Sigmoid colon (tissue), 7 donors: ENCODE data around the gene FOXP1. TPM values are rescaled to one million over a fixed set of nuclear protein-coding genes. Genes with fewer than 3 reads are reported as not detected.

Experiments
- DNase-seq: peaks from one replicate; pipeline ENCODE4 v3.0.0-alpha.2; 2019
- H3K27ac ChIP-seq, 4 donors: fragments of 200-600 bp; sonication (generic); one replicate each; pipeline ENCODE4 v1.5.1; 2016 to 2019; ENCODE audit warnings: mild to moderate bottlenecking in 1 of 4
- H3K27me3 ChIP-seq, 3 donors: fragments of 200-600 bp; sonication (generic); one replicate each; pipeline ENCODE4 v1.5.1; 2019; ENCODE audit warnings: mild to moderate bottlenecking in 1 of 3
- H3K36me3 ChIP-seq, 4 donors: fragments of 200-600 bp; sonication (generic); one replicate each; pipeline ENCODE4 v1.5.1; 2016 to 2019
- H3K4me1 ChIP-seq, 4 donors: fragments of 200-600 bp; sonication (generic); one replicate each; pipeline ENCODE4 v1.5.1; 2017 to 2019
- H3K4me3 ChIP-seq, 4 donors: fragments of 200-600 bp; sonication (generic); one replicate each; pipeline ENCODE4 v1.5.1; 2017 to 2019; ENCODE audit warnings: mild to moderate bottlenecking in 2 of 4, moderate library complexity in 1 of 4
- H3K9me3 ChIP-seq, 4 donors: fragments of 200-600 bp in 3 of 4; sonication (generic) in 3 of 4; one replicate each; pipeline versions ENCODE4 v1.5.1 to v1.6.1; 2013 to 2019
- EP300 ChIP-seq, 4 donors: sonication (generic); formaldehyde crosslinking; IDR thresholded peaks; one replicate each; pipeline ENCODE4 v1.6.1; 2017; ENCODE audit warnings: antibody characterized with exemption in 4 of 4
- POLR2A ChIP-seq, 2 donors: fragments of 450-650 bp; IDR thresholded peaks; one replicate each; pipeline ENCODE4 v1.6.1; 2016; ENCODE audit warnings: antibody characterized with exemption in 2 of 2, mild to moderate bottlenecking in 2 of 2, moderate library complexity in 2 of 2
- POLR2AphosphoS5 ChIP-seq, 4 donors: sonication (generic); formaldehyde crosslinking; IDR thresholded peaks; one replicate each; pipeline ENCODE4 v1.6.1; 2017; ENCODE audit warnings: antibody characterized with exemption in 4 of 4
- WGBS, 2 donors: extraction: QIAGEN DNeasy Blood & Tissue Kit; methylation state at CpG; one replicate each; pipeline ENCODE4 v1.1.7; 2013; 5-methylcytosine and 5-hydroxymethylcytosine counted together
- intact Hi-C: fragments of 100-400 bp; cut with DNase I; formaldehyde crosslinking; loops from one replicate; pipeline ENCODE4 v1.15.1; 2023
- polyA plus RNA-seq, 3 donors: library from polyadenylated mRNA; stranded (reverse); fragments of 200-250 nt; gene quantifications; one replicate each; pipeline ENCODE4 v1.2.3, GENCODE V29; 2013
- total RNA-seq, 4 donors: library from RNA; depleted of rRNA; stranded (reverse); fragments of >200 nt; gene quantifications; one replicate each; pipeline ENCODE4 v1.1.0, GENCODE V29; 2016
- TF ChIP-seq, protein P1 (sequence below), 4 experiments: fragments of 450-650 bp in 3 of 4; fragments of 200-600 bp in 1 of 4; IDR thresholded peaks; one replicate each; pipeline ENCODE4 v1.5.1; 2016 to 2019; ENCODE audit warnings: antibody characterized with exemption in 4 of 4, mild to moderate bottlenecking in 3 of 4, moderate library complexity in 2 of 4
- donor health status: healthy with polysubstance abuse.
- donor health status: Bipolar disorder and iron deficiency.
- donor health status: healthy.

The FOXP1 gene
- total and polyA plus RNA-seq, 7 donors = 13.8 to 232 (median 139) TPM

GRCh38 chr3:70974747-70975146 lies 608.8 kb downstream of the FOXP1 start:
- peaks cover 0 to 36% (median 15%) of the 10 kb centered on the region in 4 donors for H3K4me1 ChIP-seq
- WGBS, 2 donors = 86 to 90% methylated on average over 5 of the region's 5 CpGs
- no peaks in the 10 kb centered on the region for H3K9me3 ChIP-seq
- intact Hi-C loops = no loop called here
- no peaks in the 10 kb centered on the region for H3K27me3 ChIP-seq
- H3K27ac ChIP-seq = peak overlapping the region in 3 of 4 donors; percentile 16 to 62 (median 58)
- H3K36me3 ChIP-seq = peaks cover 6 to 92% (median 37%) of the 10 kb centered on the region in 4 donors
- no peak overlapping the region for H3K4me3 ChIP-seq
- DNase-seq = no peak
- TF ChIP-seq EP300 (IDR thresholded peaks at IDR 0.05) (no peak), POLR2AphosphoS5 (IDR thresholded peaks at IDR 0.05) (no peak), POLR2A (IDR thresholded peaks at IDR 0.05) (no peak)
- TF ChIP-seq, protein P1, sequence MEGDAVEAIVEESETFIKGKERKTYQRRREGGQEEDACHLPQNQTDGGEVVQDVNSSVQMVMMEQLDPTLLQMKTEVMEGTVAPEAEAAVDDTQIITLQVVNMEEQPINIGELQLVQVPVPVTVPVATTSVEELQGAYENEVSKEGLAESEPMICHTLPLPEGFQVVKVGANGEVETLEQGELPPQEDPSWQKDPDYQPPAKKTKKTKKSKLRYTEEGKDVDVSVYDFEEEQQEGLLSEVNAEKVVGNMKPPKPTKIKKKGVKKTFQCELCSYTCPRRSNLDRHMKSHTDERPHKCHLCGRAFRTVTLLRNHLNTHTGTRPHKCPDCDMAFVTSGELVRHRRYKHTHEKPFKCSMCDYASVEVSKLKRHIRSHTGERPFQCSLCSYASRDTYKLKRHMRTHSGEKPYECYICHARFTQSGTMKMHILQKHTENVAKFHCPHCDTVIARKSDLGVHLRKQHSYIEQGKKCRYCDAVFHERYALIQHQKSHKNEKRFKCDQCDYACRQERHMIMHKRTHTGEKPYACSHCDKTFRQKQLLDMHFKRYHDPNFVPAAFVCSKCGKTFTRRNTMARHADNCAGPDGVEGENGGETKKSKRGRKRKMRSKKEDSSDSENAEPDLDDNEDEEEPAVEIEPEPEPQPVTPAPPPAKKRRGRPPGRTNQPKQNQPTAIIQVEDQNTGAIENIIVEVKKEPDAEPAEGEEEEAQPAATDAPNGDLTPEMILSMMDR (IDR thresholded peaks at IDR 0.05) = no peak

DNA sequence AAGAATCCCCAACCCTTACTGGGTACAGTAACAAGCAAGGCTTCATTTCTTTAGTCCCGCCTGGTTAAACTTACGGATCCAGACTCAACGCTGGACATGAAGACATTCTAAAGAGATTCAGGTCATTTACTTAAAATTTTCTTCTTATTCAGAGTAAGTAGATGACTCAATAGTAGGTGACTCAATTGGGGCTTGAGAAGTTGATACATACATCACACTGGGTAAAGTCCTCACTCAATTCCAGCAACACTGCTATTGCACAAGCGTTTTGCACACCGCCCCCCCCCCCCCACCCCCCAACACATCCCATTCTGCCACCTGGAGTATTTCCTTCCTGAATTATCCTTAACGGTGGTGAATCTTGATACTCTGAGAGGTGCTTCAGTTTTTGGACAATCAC lies 610.0 kb downstream of the FOXP1 start:
- Histone ChIP-seq H3K4me1 (peaks cover 0 to 34% (median 20%) of the 10 kb centered on the region in 4 donors), H3K4me3 (no peak overlapping the region), H3K36me3 (peaks cover 6 to 100% (median 40%) of the 10 kb centered on the region in 4 donors), H3K27me3 (no peaks in the 10 kb centered on the region), H3K9me3 (no peaks in the 10 kb centered on the region), H3K27ac (peak overlapping the region in 1 of 4 donors; percentile 1)
- TF ChIP-seq POLR2AphosphoS5 (IDR thresholded peaks at IDR 0.05) (no peak), POLR2A (IDR thresholded peaks at IDR 0.05) (no peak), EP300 (IDR thresholded peaks at IDR 0.05) (no peak)
- TF ChIP-seq, protein P1 (IDR thresholded peaks at IDR 0.05) = no peak
- WGBS, 2 donors = 85 to 87% methylated on average over 6 of the region's 6 CpGs
- intact Hi-C loops = no loop called here
- no peak for DNase-seq

DNA sequence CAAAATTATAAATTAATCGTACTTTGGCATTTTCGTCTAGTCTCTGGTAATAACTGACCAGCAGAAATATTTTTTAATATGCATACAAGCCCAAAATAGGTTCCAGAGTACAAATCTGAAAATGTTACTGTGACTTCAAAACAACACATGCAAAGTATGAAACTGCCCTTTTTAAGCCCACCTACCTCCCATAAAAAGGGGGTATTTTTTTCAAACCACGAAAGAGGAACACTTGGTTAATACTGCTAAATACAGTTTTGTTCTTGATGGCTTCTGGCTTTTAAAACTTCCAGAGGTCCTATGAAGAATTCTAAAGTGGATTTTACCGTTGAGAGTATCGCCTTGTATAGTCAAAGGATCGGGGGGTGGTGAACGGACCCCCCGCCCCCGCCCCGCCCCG lies 610.7 kb downstream of the FOXP1 start:
- DNase-seq = no peak
- Histone ChIP-seq H3K27ac (peak overlapping the region in 1 of 4 donors; percentile 1), H3K4me1 (peaks cover 0 to 34% (median 20%) of the 10 kb centered on the region in 4 donors), H3K27me3 (no peaks in the 10 kb centered on the region), H3K36me3 (peaks cover 6 to 99% (median 37%) of the 10 kb centered on the region in 4 donors), H3K4me3 (no peak overlapping the region), H3K9me3 (no peaks in the 10 kb centered on the region)
- TF ChIP-seq, protein P1 (IDR thresholded peaks at IDR 0.05) = no peak
- no peak for TF ChIP-seq POLR2AphosphoS5 (IDR thresholded peaks at IDR 0.05)
- no peak for TF ChIP-seq POLR2A (IDR thresholded peaks at IDR 0.05)
- TF ChIP-seq EP300 (IDR thresholded peaks at IDR 0.05) = no peak
- 87 to 92% methylated on average over 11 of the region's 11 CpGs for WGBS, 2 donors
- intact Hi-C loops = no loop called here

DNA sequence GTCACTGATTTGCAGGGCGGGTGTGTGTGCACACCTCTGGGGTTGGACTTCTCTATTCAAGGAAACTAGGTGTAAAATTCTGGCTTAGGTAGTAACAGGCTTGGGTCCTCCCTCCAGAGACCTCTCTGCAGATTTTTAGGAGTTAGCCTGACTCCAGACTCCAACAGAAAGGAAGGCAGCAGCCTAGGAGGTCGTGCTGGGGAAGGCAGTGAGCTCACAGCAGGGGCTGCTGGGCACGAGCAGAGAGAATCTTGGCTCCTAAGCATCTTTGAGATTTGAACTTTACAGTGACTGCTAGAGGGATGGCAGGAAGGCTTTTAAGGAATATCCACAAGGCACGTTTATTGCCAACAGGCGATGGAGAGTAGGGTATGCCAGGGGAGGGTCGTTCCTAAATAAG lies 612.6 kb downstream of the FOXP1 start:
- TF ChIP-seq, protein P1 (IDR thresholded peaks at IDR 0.05) = no peak
- TF ChIP-seq POLR2AphosphoS5 (IDR thresholded peaks at IDR 0.05) (no peak), POLR2A (IDR thresholded peaks at IDR 0.05) (no peak), EP300 (IDR thresholded peaks at IDR 0.05) (no peak)
- peaks cover under 1 to 93% (median 18%) of the 10 kb centered on the region in 4 donors for H3K36me3 ChIP-seq
- no peak overlapping the region for H3K4me3 ChIP-seq
- peaks cover 0 to 39% (median 23%) of the 10 kb centered on the region in 4 donors for H3K4me1 ChIP-seq
- intact Hi-C loops = no loop called here
- H3K9me3 ChIP-seq = no peaks in the 10 kb centered on the region
- DNase-seq = no peak
- 61 to 74% methylated on average over 6 of the region's 6 CpGs for WGBS, 2 donors
- no peaks in the 10 kb centered on the region for H3K27me3 ChIP-seq
- peak overlapping the region in 3 of 4 donors; percentile 1 to 63 (median 17) for H3K27ac ChIP-seq

GRCh38 chr3:70970171-70970570 lies 613.4 kb downstream of the FOXP1 start:
- H3K9me3 ChIP-seq = no peaks in the 10 kb centered on the region
- 82 to 89% methylated on average over 4 of the region's 4 CpGs for WGBS, 2 donors
- no peak for TF ChIP-seq POLR2A (IDR thresholded peaks at IDR 0.05)
- TF ChIP-seq POLR2AphosphoS5 (IDR thresholded peaks at IDR 0.05) = no peak
- TF ChIP-seq, protein P1 (IDR thresholded peaks at IDR 0.05) = no peak
- TF ChIP-seq EP300 (IDR thresholded peaks at IDR 0.05) = no peak
- DNase-seq = no peak
- peak overlapping the region in 1 of 4 donors; percentile 42 for H3K27ac ChIP-seq
- no peak overlapping the region for H3K4me3 ChIP-seq
- peaks cover 0 to 35% (median 23%) of the 10 kb centered on the region in 4 donors for H3K4me1 ChIP-seq
- intact Hi-C loops = no loop called here
- no peaks in the 10 kb centered on the region for H3K27me3 ChIP-seq
- H3K36me3 ChIP-seq = peaks cover 9 to 93% (median 22%) of the 10 kb centered on the region in 4 donors
